Measurements from ENCODE around the gene PTPRM. TPM values are rescaled to one million over a fixed set of nuclear protein-coding genes. Genes with fewer than 3 reads are reported as not detected.

Gene PTPRM
- total RNA-seq, 1 experiment from 2014 or later: 11.1 TPM

DNA sequence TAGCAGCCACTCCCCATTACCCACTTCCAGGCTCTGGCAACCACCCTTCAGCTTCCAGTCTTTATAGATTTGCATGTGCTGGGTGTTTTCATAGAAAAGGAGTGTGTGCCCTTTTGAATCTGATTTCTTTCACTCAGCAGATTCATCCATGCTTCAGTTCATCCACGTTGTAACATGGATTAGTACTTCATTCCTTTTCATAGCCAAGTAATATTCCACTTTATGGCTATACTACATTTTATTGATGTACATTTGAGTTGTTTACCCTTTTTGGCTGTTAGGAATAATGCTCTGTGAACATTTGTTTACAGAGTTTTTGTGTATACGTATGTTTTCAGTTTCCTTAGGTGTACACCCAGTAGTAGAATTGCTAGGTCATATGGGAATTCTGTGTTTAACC lies 836.6 kb downstream of the PTPRM start (continued):
- TF ChIP-seq, protein P1, sequence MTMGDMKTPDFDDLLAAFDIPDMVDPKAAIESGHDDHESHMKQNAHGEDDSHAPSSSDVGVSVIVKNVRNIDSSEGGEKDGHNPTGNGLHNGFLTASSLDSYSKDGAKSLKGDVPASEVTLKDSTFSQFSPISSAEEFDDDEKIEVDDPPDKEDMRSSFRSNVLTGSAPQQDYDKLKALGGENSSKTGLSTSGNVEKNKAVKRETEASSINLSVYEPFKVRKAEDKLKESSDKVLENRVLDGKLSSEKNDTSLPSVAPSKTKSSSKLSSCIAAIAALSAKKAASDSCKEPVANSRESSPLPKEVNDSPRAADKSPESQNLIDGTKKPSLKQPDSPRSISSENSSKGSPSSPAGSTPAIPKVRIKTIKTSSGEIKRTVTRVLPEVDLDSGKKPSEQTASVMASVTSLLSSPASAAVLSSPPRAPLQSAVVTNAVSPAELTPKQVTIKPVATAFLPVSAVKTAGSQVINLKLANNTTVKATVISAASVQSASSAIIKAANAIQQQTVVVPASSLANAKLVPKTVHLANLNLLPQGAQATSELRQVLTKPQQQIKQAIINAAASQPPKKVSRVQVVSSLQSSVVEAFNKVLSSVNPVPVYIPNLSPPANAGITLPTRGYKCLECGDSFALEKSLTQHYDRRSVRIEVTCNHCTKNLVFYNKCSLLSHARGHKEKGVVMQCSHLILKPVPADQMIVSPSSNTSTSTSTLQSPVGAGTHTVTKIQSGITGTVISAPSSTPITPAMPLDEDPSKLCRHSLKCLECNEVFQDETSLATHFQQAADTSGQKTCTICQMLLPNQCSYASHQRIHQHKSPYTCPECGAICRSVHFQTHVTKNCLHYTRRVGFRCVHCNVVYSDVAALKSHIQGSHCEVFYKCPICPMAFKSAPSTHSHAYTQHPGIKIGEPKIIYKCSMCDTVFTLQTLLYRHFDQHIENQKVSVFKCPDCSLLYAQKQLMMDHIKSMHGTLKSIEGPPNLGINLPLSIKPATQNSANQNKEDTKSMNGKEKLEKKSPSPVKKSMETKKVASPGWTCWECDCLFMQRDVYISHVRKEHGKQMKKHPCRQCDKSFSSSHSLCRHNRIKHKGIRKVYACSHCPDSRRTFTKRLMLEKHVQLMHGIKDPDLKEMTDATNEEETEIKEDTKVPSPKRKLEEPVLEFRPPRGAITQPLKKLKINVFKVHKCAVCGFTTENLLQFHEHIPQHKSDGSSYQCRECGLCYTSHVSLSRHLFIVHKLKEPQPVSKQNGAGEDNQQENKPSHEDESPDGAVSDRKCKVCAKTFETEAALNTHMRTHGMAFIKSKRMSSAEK (CRISPR knock-in tag; IDR thresholded peaks at IDR 0.05; ENCODE audit: borderline replicate concordance): no peak
- TF ChIP-seq FOXP1 (CRISPR knock-in tag; IDR thresholded peaks at IDR 0.05; ENCODE audit: borderline replicate concordance) (no peak), NFATC4 (CRISPR knock-in tag; IDR thresholded peaks at IDR 0.05) (no peak), SMAD4 (CRISPR knock-in tag; IDR thresholded peaks at IDR 0.05) (no peak)

GRCh38 chr18:8406186-8406867 lies 839.2 kb downstream of the PTPRM start:
- Mint-ChIP-seq H3K4me3 (no peak overlapping the region), H3K36me3 (peaks cover 20% of the 10 kb centered on the region), H3K9me3 (peaks cover 28% of the 10 kb centered on the region), H3K4me1 (peaks cover 10% of the 10 kb centered on the region), H3K27me3 (ENCODE audit: low read depth) (no peaks in the 10 kb centered on the region; the same call in 1 of the 2 replicates), H3K27ac (no peak overlapping the region)
- DNase-seq (ENCODE audit: low spot score) (no peak), ATAC-seq (no peak)
- ChIA-PET POLR2A (no interaction called here), CTCF (interaction anchor here (1.3 kb wide), 1 partner anchor 72 kb away, joined by 3 read pairs; no protein-coding TSS in a partner anchor)
- TF ChIP-seq AFF4 (CRISPR knock-in tag; IDR thresholded peaks at IDR 0.05; ENCODE audit: borderline replicate concordance): no peak

DNA sequence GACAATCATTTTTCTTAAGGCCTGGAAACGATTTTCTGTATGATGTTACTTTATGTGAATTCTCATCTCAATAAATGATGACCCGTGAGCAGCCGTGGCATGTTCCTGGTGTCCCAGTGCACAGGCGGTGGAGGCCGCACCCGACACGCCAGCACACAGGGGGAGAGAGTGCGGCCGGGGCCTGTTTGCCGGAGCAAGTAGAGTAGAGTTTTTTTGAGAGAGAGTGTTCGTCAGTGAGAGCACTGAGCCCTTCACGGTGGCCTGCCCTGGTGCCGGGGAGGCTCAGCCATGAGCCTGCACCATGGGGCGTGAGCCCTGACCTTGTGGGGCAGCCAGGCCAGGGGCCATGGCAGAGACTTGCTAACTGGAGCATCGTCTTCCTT lies 839.7 kb downstream of the PTPRM start:
- H3K27me3 Mint-ChIP-seq (ENCODE audit: low read depth): no peaks in the 10 kb centered on the region; the same call in 1 of the 2 replicates
- no peak for ATAC-seq
- peaks cover 6% of the 10 kb centered on the region for H3K4me1 Mint-ChIP-seq
- no peak overlapping the region for H3K27ac Mint-ChIP-seq
- peaks cover 25% of the 10 kb centered on the region for H3K36me3 Mint-ChIP-seq
- ChIA-PET POLR2A (no interaction called here), CTCF (interaction anchor here (0.5 kb wide), 1 partner anchor 290 kb away, joined by 3 read pairs; no protein-coding TSS in a partner anchor)
- no peak for DNase-seq (ENCODE audit: low spot score)
- H3K4me3 Mint-ChIP-seq: no peak overlapping the region
- peaks cover 33% of the 10 kb centered on the region for H3K9me3 Mint-ChIP-seq
- no peak for TF ChIP-seq ETV6 (CRISPR knock-in tag; IDR thresholded peaks at IDR 0.05)
- no peak for TF ChIP-seq PREB (CRISPR knock-in tag; IDR thresholded peaks at IDR 0.05; ENCODE audit: borderline replicate concordance)
- TF ChIP-seq JAZF1 (CRISPR knock-in tag; IDR thresholded peaks at IDR 0.05): no peak
- no peak for TF ChIP-seq ESRRA (CRISPR knock-in tag; IDR thresholded peaks at IDR 0.05; ENCODE audit: borderline replicate concordance)
- no peak for TF ChIP-seq ZMAT4 (CRISPR knock-in tag; IDR thresholded peaks at IDR 0.05)
- no peak for TF ChIP-seq NR2C2 (CRISPR knock-in tag; IDR thresholded peaks at IDR 0.05)
- TF ChIP-seq GABPB1 (CRISPR knock-in tag; IDR thresholded peaks at IDR 0.05): no peak
- no peak for TF ChIP-seq TEAD1 (CRISPR knock-in tag; IDR thresholded peaks at IDR 0.05)
- TF ChIP-seq, protein P2, sequence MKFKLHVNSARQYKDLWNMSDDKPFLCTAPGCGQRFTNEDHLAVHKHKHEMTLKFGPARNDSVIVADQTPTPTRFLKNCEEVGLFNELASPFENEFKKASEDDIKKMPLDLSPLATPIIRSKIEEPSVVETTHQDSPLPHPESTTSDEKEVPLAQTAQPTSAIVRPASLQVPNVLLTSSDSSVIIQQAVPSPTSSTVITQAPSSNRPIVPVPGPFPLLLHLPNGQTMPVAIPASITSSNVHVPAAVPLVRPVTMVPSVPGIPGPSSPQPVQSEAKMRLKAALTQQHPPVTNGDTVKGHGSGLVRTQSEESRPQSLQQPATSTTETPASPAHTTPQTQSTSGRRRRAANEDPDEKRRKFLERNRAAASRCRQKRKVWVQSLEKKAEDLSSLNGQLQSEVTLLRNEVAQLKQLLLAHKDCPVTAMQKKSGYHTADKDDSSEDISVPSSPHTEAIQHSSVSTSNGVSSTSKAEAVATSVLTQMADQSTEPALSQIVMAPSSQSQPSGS (CRISPR knock-in tag; IDR thresholded peaks at IDR 0.05; ENCODE audit: borderline replicate concordance, low read depth): no peak
- no peak for TF ChIP-seq IRF2 (CRISPR knock-in tag; IDR thresholded peaks at IDR 0.05; ENCODE audit: borderline replicate concordance, low read depth)
- TF ChIP-seq GTF2I (CRISPR knock-in tag; conservative IDR thresholded peaks at IDR 0.05): no peak
- no peak for TF ChIP-seq ZNF396 (CRISPR knock-in tag; IDR thresholded peaks at IDR 0.05; ENCODE audit: borderline replicate concordance)
- no peak for TF ChIP-seq CREB1 (CRISPR knock-in tag; IDR thresholded peaks at IDR 0.05)
- TF ChIP-seq ATF1 (CRISPR knock-in tag; IDR thresholded peaks at IDR 0.05): no peak
- TF ChIP-seq, protein P3, sequence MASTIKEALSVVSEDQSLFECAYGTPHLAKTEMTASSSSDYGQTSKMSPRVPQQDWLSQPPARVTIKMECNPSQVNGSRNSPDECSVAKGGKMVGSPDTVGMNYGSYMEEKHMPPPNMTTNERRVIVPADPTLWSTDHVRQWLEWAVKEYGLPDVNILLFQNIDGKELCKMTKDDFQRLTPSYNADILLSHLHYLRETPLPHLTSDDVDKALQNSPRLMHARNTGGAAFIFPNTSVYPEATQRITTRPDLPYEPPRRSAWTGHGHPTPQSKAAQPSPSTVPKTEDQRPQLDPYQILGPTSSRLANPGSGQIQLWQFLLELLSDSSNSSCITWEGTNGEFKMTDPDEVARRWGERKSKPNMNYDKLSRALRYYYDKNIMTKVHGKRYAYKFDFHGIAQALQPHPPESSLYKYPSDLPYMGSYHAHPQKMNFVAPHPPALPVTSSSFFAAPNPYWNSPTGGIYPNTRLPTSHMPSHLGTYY (CRISPR knock-in tag; IDR thresholded peaks at IDR 0.05): no peak
- TF ChIP-seq ZNF317 (CRISPR knock-in tag; IDR thresholded peaks at IDR 0.05; ENCODE audit: borderline replicate concordance, low read depth): no peak
